AG08396 (cell line): ENCODE measurements around the gene ZKSCAN5.
A peak's percentile ranks its signal among the peaks of the same experiment; 100 is the strongest.

Experiments used
- DNase-seq: peaks from one replicate; pipeline ENCODE4 v3.0.0; 2012; ENCODE audit warnings: low spot score, mixed read lengths

The ZKSCAN5 gene

DNA sequence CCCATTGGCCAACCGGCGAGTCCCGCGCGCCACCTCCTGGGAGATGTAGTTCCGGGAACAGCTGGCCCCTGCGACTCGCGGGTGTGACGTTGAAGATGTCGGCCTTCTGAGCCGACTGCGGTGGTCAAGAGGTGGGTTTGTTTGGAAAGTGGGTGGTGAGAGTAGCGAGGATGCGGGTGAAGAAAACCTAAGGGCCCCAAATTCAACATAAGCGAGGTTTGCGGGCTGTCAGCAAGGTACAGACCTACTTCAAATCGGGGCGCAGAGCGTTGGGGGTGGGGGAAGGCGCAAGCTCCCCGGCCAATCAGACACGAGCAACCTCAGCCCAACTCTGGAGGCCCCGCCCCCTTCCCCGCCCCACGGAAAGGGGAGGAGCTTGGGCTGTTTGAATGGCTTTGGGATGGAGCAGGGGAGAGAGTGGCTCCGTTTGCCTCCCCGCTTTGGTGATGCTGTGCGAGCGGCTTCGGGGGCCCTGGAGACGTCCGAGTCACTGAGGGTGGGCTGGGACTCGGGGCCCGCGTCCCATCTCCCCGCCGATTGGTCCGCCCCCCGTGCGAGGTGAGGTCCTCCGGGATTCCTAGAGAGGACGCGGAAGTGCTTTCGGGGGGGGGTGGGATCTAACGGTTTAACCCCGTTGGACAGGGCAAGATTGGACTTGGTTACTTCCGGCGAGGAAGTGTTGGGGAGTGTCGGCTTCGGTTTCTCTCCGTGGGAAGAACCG lies at the start of gene ZKSCAN5:
Gene ZKSCAN5 (plus strand): TSS at position 60 of the 721 bp plus-strand sequence. CDS start 1,383 bp downstream, outside the sequence.
- peak; percentile 94 for DNase-seq

DNA sequence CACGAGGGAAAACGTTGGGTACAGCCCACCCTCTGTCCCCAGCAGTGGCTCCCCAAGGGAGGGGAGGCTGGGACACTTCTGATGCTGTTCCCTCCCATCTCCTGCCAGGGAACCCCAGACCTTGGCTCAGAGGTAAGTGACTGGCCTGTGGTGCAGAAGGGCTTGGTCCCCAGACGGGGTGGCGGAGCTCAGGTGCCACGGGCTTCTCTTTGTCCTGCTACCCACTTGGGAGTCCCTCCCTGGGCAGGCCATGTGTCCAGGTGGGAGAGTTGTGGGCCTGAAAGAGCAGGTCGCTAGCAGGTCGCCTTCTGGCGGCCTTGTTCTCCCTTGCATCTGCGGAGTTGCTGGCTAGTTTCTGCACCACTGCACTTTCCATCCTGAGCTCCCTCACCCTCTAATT lies 48.6 kb upstream of the ZKSCAN5 start:
- DNase-seq = no peak

DNA sequence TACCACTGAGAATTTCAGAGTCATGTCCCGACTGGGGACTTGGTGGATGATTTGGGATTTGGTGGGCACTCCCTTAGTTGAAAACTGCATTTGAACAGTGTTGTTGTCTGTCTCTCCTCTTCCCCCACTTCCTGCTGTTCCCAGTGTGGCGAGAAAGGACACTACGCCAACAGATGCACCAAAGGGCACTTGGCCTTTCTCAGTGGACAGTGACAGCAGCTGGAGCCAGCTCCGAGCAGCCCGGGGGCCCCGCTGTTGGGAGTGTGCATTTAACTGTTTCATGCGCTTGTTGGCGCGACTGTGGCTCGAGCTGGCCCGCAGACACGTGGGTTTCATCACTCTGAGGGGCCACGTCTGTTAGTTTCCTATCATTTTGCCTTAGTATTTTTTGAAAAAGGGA lies 48.2 kb upstream of the ZKSCAN5 start:
- no peak for DNase-seq

DNA sequence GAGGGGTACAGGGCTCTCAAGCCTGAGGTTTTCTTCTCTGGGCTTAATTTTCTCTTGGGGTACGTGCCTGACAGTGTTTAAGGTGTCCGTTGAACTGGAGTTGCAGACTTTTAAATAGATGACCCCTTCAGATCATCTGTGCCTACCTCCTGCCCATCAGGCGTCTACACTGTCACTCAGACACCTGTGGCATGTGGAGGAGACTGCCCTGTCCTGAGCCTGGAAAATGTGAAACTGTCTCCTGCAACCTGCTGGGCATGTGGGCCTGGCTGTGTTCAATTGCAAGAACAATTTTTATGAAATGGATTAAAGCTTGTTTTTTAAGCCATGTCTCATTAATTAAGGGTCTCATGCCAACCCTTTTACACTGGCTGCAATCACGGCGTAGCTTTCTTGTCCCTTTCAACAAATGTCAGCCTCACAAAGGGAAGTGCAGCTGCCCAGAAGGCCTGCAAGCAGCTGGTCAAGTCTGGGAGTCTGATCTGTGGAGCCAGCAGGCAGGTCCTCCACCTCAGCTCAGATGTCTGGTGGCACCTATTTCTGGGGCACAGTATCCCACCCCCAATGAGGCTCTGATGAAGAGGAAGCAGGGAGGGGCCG lies 47.3 kb upstream of the ZKSCAN5 start:
- DNase-seq = no peak

DNA sequence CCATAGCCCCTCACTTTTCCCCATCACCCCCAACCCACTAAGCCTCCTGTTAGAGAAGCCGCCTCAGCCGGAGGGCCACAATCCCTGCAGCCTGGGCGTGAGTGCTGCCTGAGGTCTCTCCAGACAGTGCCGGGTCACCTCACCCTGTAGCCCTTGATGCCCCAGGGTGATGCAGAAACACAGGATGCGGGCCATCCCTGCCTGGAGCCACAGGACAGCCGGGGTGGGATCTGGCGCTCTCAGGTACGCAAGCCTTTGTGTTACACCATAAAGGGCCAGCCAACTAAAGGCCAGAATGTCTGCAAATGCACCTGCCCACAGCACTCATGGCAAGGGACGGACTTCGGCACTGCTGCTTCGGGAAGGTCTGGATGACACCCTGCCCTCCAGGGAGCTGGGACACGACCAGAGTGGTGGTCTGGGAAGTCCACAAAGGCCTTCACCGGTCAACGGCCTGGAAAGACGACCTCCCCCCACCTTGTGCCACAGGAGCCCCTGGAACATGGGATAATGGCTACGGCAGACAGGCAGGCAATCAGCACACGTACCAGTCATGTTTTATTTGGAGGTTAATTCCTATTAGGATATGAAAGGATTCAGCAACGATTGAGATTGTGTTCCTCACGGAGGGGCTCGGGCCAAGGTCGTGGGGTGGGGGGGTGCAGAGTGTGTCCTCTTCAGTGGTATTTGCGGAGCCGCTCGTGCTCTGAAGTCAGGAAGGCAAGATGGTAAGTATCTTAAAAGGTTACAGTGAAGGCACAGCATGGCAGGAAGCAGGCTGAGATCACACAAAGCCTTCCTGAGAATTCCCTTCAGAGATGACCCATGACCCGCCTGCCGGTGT lies 46.6 kb upstream of the ZKSCAN5 start:
- no peak for DNase-seq

DNA sequence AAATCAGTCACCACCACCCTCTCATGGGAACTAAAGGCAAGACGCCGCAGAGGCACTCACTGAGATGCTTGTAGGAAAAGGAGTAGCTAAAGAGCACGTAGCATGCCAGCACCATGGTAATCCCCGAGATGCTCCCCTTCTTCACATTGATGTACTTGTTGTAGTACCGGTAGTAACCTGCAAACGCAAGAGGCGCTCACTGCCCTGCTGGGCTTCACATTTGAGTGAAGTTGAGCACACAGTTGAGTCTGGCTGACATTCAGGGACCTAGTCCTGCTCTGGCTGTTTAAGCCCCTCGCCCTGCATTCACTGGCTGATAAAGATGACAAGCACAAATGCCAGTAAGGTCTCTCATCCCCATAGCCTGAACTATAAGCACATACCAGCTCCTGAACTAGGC lies 45.4 kb upstream of the ZKSCAN5 start:
- DNase-seq = no peak

DNA sequence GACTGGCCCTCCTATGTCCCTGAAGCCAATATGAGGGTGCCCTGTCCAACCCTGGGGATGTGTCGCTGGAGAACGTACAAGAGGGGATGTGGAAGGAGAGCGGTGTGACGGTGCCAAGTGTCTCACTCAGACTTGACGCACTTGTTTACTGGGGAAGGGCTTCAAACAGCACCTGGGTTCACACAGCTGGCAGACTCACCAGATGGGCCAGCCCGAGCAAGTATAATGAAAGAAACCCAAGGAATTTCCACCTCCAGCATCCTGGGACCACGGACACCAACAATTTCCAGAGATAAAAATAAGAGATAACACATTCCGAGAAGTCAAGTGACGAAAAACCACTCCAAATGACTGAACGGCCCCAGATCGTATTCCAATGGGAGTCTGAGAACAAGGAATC lies 43.8 kb upstream of the ZKSCAN5 start:
- no peak for DNase-seq

DNA sequence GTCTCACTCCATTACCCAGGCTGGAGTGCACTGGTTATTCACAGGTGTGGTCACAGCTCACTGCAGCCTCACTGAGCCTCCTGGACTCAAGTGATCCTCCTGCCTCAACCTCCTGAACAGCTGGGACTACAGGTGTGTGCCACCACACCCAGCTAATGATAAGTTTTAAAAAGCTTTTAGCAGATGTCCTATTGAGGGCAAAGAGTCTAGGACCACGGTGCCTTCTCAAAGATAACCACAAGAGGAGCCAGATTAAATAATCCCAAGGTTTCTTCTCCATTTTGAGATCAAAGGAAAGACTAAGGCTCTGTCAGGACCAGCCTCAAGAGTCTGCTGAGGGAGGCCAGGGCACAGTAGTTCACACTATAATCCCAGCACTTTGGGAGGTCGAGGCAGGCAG lies 43.2 kb upstream of the ZKSCAN5 start:
- no peak for DNase-seq

DNA sequence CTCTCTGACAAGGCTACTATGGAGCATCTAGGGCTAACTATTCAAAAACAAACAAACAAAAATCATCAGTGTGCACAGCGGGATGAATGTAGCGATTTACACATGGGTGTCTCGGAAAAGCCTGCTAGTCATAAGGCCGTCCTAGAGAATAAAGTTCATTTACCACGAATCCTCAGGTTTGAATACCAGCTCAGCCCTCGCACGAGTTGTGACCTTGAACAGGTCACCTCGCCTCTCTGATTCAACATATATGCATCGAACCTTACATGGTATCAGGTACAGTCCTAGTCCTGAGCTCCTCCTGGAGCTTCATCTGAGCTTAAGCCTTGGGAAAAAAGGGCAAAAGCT lies 39.1 kb upstream of the ZKSCAN5 start:
- no peak for DNase-seq

DNA sequence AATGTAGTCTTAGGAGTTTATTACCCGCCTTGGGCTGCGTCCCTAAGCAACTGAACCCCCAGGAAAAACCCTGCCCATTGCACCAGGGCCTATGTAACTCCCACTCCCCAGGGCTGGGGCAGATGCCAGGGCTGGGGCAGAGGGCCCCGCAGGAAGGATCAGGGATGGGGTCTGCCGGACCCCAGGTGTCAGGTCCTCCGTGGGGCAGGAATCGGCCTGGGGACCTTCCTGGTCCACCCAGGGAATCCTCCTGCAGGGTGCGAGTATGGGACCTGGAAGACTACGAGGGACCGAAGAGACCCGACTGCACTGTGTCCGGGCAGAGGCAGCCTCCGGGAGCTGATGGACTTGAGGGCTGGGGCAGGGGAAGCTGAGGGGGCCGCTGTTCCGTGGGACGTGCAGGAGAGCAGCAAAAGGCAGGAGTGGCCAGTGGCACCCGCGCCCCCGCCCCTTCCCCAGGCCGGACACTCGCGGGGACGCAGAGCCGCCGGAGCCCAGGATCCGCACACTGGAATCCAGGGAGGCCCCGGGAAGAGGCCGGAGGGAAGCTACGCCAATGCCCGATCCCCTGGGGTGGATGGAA lies 36.0 kb upstream of the ZKSCAN5 start:
- DNase-seq = no peak

DNA sequence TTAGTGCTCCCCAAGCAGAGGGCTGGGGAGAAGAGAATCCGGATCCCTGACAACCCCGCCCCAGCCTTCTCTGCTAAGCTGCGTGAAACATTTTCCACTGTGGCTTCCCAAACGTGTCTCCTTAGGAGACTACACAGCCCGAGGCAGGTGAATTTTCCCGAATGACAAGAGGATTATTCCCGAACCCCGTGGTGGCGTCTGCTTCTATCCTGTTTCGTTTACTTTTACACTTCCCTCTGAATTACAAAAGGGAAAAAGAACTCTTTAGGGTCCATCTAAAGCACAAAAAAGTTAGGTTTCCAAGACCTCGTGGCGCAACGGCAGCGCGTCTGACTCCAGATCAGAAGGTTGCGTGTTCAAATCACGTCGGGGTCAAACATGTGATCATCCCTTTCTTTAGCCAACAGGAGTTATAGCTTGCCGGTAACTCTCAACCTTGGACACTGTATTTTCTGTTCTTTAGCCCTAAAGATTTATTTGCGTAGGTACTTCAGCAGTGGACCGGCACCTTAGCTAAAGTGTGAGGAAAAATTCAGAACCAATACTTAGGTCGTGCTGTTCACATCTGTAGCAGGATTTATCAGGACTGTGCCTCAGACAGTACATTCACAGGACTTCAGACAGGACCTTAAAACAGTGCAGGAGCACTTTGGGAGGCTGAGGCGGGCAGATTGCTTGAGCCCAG lies 34.9 kb upstream of the ZKSCAN5 start:
- DNase-seq = no peak

DNA sequence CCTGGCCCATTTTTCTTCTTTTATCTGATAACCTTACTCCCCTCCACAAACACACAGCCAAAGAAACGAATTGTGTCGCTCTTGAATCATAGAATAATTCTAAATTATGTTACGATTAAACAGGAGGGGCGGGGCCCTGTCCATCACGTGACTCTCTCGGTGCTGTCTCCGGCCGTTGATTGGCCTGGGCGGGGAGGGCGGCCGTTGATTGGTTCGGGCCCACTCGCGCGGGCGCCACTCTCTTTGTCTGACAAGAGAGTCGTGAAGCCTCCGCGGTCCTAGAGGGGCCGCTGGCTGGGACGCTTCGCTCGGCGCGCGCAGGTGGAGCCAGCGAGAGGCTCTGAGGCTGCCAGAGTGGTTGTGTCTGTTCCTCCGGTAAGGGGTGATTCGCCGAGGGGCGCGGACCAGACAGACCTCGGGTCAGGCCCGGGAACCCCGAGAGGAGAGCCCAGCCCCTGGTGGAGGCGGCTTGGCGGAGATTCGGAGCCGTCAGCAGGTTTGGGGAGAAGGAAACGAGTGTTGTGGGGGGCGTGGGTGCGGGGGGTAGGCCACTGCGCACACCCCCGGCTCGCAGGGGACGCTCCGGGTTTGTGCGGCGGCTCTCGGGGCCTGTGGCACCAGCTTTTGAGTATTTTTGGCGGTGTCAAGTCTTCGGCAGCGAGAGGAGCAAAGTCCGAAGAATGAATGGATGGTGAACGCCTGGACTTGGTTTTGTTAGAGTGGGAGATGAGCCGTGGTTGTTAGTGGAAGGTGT lies 31.7 kb upstream of the ZKSCAN5 start, which contains the start of gene ZNF789:
Gene ZNF789 (plus strand): TSS at position 330 of the 754 bp plus-strand sequence. CDS start 3,567 bp downstream, outside the sequence.
- peak; percentile 99 for DNase-seq

DNA sequence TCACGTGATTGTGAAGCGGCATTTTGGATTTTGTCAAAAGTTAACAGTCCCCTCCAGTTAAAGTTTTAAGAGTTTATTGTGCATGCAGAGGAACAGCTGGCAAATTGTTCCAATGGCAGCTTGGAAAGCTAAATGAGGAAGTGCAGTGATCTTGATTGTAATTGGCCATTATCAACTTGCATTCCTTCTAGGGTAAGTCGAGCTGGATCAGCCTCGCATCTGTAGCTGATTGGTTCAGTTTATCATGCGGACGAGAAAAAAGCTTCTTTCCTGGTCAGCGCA lies 31.2 kb upstream of the ZKSCAN5 start:
- peak; percentile 78 for DNase-seq

DNA sequence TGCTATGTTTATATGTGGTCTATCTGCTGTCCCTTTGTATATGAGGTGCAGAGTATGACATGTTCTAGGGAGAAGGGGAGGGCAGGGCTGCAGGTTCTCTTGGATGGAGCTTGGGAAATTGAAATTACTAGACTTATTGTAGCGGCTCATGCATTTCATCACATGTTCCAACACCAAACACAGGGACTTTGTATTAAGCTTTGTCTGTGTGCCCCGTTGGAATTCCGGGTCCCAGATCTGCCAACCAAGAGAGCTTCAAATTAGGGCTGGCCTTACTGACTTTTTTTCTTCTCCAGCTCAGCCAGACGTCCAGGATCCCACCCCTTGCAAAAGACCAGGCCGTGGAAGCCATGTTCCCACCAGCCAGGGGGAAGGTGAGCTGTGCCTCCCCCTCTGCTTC lies 28.4 kb upstream of the ZKSCAN5 start:
- DNase-seq = no peak

DNA sequence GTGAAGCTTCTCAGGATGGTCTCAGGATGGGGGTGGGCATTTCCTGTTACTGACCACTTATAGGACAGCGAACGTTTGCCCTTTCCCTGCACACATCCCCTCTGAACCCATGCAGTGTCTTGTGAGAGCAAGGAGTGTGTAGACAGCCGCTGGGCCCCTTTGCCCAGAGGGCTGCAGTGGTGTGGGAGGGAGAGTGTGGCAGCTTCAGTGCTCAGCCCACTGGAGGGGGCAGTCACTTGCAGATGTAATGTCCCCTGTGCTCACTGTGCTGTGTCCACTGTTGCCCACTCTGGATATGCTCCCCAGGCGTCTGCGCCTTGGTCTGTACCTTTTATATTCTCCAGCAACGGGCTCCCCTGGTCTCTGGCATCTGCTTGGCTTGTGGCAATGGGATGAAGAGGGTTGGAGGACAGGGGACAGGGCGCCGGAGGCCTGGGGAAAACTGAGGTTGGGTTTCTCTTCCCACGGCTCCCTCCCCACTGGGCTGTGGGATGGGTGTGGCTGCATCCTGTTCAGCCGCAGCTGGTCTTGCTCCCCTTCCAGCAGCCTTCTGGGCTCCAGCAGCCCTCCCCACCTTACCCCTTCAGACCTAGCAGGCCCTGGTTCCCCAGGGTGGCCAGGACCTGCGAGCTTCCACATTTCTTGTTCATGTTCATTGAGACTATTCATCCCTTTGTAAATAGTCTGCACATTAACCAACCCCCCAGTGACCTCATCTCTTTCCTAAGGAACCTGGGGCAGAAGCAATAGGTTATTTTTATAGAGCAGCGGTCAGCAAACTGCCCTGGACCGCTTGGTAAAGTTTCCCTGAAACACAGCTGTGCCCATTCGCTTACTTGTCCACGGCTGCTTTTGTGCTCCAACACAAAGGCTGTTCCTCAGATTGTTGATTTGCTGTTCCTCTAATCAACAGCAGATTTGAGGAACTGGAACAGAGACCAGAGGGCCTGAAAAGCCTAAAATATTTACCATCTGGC lies 25.7 kb upstream of the ZKSCAN5 start:
- no peak for DNase-seq

DNA sequence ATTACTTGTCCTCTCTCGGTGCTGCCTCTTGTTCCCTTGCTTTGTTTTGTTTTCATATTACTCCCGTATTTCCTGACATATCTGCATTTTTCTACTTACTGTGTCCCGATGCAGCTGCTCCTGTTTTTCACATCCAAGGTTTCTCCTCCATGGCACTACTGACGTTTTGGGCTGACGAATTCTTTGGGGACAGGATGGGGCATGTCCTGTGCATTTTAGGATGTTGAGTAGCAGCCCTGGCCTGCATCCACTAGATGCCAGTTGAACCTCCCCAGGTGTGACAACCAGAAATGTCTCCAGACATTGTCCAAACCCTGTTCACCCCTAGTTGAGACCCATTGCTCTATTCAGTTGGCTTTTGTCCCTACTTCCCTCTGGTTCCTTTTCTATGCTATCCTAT lies 19.4 kb upstream of the ZKSCAN5 start:
- no peak for DNase-seq

DNA sequence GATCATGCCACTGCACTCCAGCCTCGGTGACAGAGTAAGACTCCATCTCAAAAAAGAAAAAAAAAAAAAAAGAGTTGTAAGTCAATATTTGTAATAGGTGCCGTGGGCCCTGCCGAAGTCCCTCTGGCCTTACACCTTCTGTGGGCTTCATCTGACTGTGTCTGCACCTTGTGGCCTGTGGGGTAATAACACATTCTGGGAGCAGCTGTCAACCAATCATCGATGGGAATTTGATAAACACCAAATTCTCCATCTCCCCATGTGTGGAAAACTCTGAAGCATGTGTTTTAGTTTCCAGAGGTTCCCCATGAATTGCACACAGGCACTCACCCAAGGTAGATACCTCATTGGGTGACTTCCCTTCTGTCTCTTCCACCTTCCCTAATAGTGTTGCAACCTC lies 15.2 kb upstream of the ZKSCAN5 start:
- DNase-seq = no peak

DNA sequence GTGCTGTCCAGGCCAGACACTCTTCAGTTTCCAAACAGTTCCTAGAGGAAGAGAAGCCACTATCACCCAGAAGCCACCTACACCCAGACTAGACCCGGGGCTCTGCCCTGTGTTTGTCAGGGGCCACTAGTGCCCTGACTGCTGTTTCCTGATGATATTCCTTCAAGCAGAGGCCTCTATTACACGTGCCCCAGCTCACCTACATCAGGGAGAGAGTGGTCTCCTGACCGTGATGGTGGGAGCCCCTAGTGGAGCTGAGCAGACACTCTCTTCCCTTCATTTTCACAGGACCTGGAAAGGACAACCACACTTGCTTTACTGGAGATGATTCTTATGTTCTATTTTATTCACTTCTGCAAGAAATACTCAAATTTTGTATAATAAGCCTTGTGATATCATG lies 13.6 kb upstream of the ZKSCAN5 start:
- no peak for DNase-seq

DNA sequence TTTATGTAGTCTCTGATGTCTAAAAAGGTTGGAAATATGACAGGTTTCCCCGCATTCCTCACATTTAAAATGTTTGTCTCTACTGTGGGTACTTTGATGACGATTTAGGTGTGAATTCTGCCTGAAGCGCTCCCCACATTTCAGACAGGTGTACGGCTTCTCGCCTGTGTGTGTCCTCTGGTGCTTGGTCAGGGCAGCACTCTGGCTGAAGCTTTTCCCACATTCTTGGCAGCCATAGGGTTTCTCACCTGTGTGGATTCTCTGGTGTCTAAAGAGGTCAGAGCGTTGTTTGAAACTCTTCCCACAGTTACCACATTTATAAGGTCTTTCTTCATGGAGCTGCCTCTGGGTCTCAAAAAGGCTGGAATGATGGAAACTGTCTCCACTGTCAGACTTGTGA lies 10.6 kb upstream of the ZKSCAN5 start:
- no peak for DNase-seq

DNA sequence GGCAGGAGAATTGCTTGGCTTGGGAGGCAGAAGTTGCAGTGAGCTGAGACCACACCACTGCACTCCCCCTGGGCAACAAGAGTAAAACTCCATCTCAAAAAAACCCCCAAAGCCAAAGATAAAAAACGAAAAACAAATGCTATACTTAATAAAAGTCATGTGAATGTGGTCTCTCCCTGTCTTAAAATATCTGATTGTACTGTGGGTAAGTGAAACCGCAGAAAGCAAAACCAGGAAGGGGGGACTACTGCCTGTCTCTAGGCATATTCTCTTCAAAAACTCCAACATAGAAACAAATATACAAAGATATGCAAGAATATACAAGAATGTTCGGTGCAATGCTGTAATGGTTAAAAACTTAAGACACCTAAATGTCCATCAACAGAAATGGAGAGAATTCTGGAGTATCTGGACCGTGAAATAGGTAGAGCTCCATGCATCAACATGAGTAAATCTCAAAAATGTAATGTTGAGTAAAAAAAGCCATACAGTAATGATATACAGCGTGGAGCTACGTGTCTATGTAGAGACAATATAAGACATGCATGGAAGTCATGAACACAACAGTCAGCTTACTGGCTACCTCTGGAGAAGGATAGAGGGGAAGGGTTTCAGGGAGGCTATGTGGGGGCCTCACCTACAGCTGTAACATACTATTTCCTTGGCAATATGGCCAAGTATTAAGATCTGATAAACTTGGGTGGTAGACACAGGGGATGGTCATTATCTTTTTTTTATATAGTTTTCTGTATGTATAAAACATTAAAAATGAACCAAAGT lies 6.5 kb upstream of the ZKSCAN5 start:
- no peak for DNase-seq
